Fibroblast of pulmonary artery (primary cell): ENCODE data around the gene C3orf62.
A peak's percentile ranks its signal among the peaks of the same experiment; 100 is the strongest.

ENCODE experiments used
- DNase-seq: peaks from one replicate; pipeline ENCODE4 v3.0.0-alpha.2; 2010; ENCODE audit warnings: low read depth
- H3K4me3 ChIP-seq: replicated peaks from 2 replicates; pipeline ENCODE4 v1.5.1; 2011; ENCODE audit warnings: low read depth, mild to moderate bottlenecking, control low read depth, low read length, moderate library complexity
- CTCF ChIP-seq: IDR thresholded peaks from 2 replicates; pipeline ENCODE4 v1.5.1; 2011; ENCODE audit warnings: mild to moderate bottlenecking, control low read depth, low read length, inconsistent platforms; ENCODE audit errors: missing control alignments

The C3orf62 gene

DNA sequence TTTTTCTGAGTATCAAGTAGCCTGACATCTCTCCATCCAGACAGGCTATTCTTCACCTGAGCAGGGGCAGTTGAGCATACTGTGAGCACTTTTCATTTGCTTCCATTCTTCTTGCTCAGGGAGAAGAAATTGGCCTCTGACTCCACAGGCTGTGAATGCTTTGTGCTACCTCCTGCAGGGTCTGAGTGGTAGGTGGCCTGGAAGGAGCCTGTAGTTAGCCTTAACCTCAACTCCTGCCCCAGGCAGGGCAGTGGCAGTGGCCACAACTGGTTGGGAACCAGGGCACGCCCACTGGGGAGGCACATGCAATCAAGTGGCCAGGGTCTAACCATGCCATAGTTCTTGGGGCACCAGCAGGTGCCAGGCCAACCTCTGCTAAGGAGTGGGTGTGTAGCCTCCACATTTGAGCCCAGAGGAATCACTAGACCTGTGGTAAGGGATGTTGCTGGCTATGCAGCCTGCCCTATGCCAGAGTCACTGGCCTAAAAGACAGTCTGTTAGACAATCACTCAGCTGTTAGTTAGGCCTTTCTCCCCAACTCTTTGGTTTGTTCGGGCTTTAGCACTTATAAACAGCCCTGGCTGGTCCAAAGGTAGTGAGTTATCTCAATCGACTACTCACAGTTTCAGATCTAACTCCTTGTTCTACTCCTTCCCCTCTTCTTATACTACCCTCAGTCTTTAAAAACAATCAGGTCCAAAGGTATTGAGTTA is 7.4 kb downstream of the C3orf62 start:
- H3K4me3 ChIP-seq, result no peak overlapping the region
- TF ChIP-seq CTCF, result no peak
- DNase-seq, result no peak

DNA sequence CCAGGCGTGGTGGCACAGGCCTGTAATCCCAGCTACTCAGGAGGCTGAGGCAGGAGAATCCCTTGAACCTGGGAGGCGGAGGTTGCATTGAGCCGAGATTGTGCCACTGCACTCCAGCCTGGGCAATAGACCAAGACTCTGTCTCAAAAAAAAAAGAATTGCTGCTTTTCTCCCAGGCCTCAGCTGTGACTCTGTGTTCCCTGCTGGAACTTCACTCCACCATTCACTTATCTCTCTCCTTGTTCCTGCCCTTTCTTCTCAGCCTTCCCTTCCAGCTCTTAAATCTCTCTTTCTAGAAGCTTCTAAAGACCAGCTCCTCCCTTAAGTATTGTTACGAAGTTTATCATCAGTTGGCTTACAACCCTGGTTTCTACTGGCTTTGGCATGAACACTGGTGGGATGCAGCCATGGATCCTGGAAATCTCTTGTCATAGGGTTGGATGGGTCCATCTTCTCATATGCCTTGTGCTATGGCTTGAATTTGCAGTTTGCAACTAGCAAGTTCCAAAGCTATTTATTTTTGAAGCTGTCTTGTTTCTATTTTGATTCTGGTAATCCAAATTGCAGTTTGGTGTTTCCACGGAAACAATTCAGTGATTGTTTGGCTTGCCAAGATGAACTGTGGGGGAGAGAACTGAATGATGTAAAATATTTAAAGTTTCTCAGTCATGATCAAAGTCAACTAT is 10.5 kb downstream of the C3orf62 start:
- no peak overlapping the region for H3K4me3 ChIP-seq
- no peak for TF ChIP-seq CTCF
- DNase-seq, result peak; percentile 71

GRCh38 chr3:49265661-49266386 is 11.2 kb downstream of the C3orf62 start:
- no peak overlapping the region for H3K4me3 ChIP-seq
- no peak for TF ChIP-seq CTCF

DNA sequence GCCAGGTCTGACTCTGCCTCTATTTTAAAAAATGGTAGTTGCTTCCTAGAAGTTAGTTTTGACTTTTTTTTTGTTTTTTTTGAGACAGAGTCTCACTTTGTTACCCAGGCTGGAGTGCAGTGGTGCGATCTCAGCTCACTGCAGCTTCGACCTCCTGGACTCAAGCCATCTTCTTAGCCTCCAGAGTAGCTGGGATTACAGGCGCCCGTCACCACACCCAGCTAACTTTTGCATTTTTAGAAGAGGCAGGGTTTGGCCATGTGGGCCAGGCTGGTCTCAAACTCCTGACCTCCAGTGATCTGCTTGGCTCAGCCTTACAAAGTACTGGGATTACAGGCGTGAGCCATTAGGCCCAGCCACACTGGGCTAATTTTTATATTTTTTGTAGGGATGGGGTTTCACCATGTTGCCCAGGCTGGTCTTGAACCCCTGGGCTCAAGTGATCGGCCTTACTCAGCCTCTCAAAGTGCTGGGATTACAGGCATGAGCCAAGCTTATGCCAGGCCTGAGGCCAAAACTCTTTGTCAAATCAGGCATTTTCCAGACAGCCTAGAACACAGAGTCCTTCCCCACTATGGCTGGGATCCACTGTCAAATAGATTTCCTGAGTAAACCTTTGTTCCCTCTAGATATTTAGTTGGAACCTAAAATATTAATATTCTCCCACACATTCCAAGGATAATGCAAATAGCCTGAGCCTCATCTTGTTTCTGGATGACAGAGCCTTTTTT is 13.7 kb downstream of the C3orf62 start:
- DNase-seq, result peak; percentile 40
- TF ChIP-seq CTCF, result no peak
- H3K4me3 ChIP-seq, result no peak overlapping the region

More at GRCh38 chr3:49265661-49266386, 11.2 kb downstream of the C3orf62 start:
- DNase-seq, result no peak

GRCh38 chr3:49260806-49261324 is 16.2 kb downstream of the C3orf62 start:
- no peak overlapping the region for H3K4me3 ChIP-seq
- DNase-seq, result no peak
- TF ChIP-seq CTCF, result no peak

GRCh38 chr3:49257187-49257586 is 19.8 kb downstream of the C3orf62 start:
- DNase-seq, result no peak
- no peak for TF ChIP-seq CTCF

More at GRCh38 chr3:49257187-49257586, 19.8 kb downstream of the C3orf62 start:
- H3K4me3 ChIP-seq, result no peak overlapping the region
